ENCODE data around the gene RNU2-63P. TPM values are rescaled to one million over a fixed set of nuclear protein-coding genes. Genes with fewer than 3 reads are reported as not detected.
"Not testable (repeated sequence)": the region's sequence is repeated elsewhere in the genome, so short reads cannot be mapped to it uniquely, and the experiment has no call there.

The RNU2-63P gene
- total RNA-seq, 1 experiment from 2014 or later, result 7.7 TPM

GRCh38 chr2:88002359-88002707 lies 14.0 kb downstream of the RNU2-63P start:
- ChIA-PET CTCF (interaction anchor here (0.6 to 1.8 kb wide), 10 partner anchors 8 to 388 kb away, joined by 3 to 14 read pairs (median 5); partner anchors contain the start of gene RNU2-63P), POLR2A (interaction anchor here (0.6 kb wide), 1 partner anchor 373 kb away, joined by 3 read pairs; no protein-coding TSS in a partner anchor)
- H3K4me3 Mint-ChIP-seq, result no peak overlapping the region
- DNase-seq (ENCODE audit: low spot score) (no peak), ATAC-seq (no peak)
- H3K4me1 Mint-ChIP-seq, result peaks cover 27% of the 10 kb centered on the region
- H3K27ac Mint-ChIP-seq, result no peak overlapping the region
- TF ChIP-seq FOXK1 (CRISPR knock-in tag; IDR thresholded peaks at IDR 0.05), result no peak
- TF ChIP-seq ATF6 (CRISPR knock-in tag; IDR thresholded peaks at IDR 0.05), result no peak
- TF ChIP-seq CREB1 (CRISPR knock-in tag; IDR thresholded peaks at IDR 0.05), result no peak
- TF ChIP-seq ERG (CRISPR knock-in tag; IDR thresholded peaks at IDR 0.05), result no peak
- no peak for TF ChIP-seq MLX (CRISPR knock-in tag; IDR thresholded peaks at IDR 0.05)
- no peak for TF ChIP-seq NFATC4 (CRISPR knock-in tag; IDR thresholded peaks at IDR 0.05)
- TF ChIP-seq ARID4B (CRISPR knock-in tag; IDR thresholded peaks at IDR 0.05; ENCODE audit: borderline replicate concordance), result no peak
- no peak for TF ChIP-seq TEAD1 (CRISPR knock-in tag; IDR thresholded peaks at IDR 0.05)
- no peak for TF ChIP-seq ZNF121 (CRISPR knock-in tag; IDR thresholded peaks at IDR 0.05)
- TF ChIP-seq ZBTB21 (CRISPR knock-in tag; IDR thresholded peaks at IDR 0.05; ENCODE audit: borderline replicate concordance), result no peak
- TF ChIP-seq MYBL2 (CRISPR knock-in tag; IDR thresholded peaks at IDR 0.05), result no peak
- TF ChIP-seq OVOL2 (CRISPR knock-in tag; IDR thresholded peaks at IDR 0.05; ENCODE audit: borderline replicate concordance), result no peak
- TF ChIP-seq NFE2L1 (CRISPR knock-in tag; IDR thresholded peaks at IDR 0.05), result no peak
- no peak for TF ChIP-seq MXD4 (CRISPR knock-in tag; IDR thresholded peaks at IDR 0.05; ENCODE audit: borderline replicate concordance)
- TF ChIP-seq EMX1 (CRISPR knock-in tag; IDR thresholded peaks at IDR 0.05), result no peak
- TF ChIP-seq E2F1 (CRISPR knock-in tag; IDR thresholded peaks at IDR 0.05), result no peak
- no peak for TF ChIP-seq GABPB1 (CRISPR knock-in tag; IDR thresholded peaks at IDR 0.05)
- H3K27me3 Mint-ChIP-seq (ENCODE audit: low read depth), result no peaks in the 10 kb centered on the region
- H3K9me3 Mint-ChIP-seq, result no peaks in the 10 kb centered on the region
- no peaks in the 10 kb centered on the region for H3K36me3 Mint-ChIP-seq

GRCh38 chr2:88000474-88000873 lies 15.9 kb downstream of the RNU2-63P start:
- POLR2A ChIA-PET, result interaction anchor here (0.7 kb wide), 1 partner anchor 16 kb away, joined by 3 read pairs; no protein-coding TSS in a partner anchor
- ATAC-seq; H3K4me3 Mint-ChIP-seq; H3K27ac Mint-ChIP-seq; H3K36me3 Mint-ChIP-seq; CTCF ChIA-PET; DNase-seq (ENCODE audit: low spot score); H3K27me3 Mint-ChIP-seq (ENCODE audit: low read depth); H3K9me3 Mint-ChIP-seq: not testable (repeated sequence)
- peaks cover 19% of the 10 kb centered on the region for H3K4me1 Mint-ChIP-seq
